Measurements from ENCODE around the gene LIPF. TPM values are rescaled to one million over a fixed set of nuclear protein-coding genes. Genes with fewer than 3 reads are reported as not detected.
"Not testable (repeated sequence)": the region's sequence is repeated elsewhere in the genome, so short reads cannot be mapped to it uniquely, and the experiment has no call there.

Gene LIPF, protein sequence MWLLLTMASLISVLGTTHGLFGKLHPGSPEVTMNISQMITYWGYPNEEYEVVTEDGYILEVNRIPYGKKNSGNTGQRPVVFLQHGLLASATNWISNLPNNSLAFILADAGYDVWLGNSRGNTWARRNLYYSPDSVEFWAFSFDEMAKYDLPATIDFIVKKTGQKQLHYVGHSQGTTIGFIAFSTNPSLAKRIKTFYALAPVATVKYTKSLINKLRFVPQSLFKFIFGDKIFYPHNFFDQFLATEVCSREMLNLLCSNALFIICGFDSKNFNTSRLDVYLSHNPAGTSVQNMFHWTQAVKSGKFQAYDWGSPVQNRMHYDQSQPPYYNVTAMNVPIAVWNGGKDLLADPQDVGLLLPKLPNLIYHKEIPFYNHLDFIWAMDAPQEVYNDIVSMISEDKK
- polyA plus RNA-seq (2013, experiment 1 of 2; ENCODE audit: insufficient read length) = not detected
- polyA plus RNA-seq (2013, experiment 2 of 2; ENCODE audit: insufficient read length) = 0.14 TPM

DNA sequence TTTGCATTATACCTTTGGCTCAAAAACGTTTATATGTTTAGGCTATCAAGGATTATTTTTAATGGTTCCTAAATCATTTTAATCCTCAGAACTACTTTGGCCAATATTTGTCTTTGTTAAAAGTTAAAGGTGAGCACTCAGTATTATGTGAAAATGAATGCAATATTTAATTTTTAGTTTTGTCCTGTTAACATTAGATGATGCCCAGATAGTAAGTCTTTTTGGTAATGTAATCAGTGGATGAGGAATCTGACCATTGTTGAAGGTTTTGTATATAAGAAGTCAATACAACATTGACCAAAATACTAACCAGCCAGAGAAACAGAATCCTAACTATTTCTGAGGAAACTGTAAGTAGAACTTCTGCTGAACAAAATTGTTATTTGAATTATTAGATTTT is at the start of gene LIPF:
Gene LIPF (plus strand): TSS at position 301 of the 400 bp plus-strand sequence. CDS start 2,856 bp downstream, outside the sequence.
- no peak for DNase-seq

DNA sequence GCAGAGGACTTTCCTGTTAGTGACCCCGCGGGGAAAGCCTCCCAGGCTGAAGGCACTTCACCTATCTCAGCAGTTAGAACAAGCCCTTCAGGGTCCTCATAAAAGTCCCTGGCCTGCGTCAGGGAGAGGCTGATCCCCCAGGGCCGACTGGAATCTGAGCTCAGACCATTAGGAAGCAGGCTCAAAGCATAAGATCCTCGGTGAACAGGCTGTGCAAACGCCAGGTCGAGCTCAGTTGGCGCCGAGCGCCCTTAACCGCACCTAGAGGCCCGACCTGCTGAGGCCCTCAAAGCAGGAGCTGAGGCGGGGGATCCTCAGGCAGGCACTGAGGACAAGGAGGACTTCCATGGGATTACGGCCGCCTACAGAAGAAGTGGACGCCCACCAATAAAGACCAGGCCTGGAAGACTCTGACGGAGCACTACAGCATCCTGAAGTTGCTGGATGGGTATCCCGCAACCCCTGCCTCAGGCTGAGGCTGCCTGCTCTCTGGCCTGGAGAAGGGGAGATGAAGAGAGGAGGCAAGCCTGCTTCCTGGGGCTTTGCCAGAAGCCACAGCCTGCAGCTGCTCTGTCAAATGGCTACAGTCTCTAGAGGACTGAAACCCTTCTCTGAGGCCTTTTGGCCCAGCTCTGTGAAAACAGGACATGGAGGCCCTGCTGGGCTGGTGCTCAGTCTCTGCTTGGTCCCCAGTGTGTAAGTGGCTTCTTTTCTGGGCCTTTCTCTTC is 47.8 kb upstream of the LIPF start:
- DNase-seq = peak; percentile 4

DNA sequence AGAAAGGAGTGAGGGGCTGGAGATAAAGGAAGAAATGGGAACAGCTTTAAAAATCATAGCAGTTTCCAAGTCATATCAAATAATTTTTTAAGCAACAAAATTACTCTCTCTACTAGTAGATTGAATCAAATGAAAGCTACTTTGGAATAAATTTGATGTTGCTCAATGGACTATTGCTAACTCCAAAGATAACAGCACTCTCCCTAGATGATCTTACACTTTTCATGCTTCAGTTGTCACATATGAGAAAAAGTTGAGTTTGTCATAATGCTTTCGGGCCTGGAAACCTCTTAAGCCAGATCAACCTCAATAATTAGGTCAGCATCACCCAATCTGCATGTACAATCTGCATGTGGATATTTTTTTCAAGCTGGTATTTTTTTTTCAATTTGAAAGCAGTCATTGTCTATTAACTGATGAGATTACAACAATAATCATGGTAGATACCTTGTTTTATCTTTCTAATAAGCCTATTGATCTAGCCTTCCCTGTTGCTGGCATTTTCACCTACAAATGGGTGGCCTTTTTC is 46.4 kb upstream of the LIPF start:
- no peak for DNase-seq

DNA sequence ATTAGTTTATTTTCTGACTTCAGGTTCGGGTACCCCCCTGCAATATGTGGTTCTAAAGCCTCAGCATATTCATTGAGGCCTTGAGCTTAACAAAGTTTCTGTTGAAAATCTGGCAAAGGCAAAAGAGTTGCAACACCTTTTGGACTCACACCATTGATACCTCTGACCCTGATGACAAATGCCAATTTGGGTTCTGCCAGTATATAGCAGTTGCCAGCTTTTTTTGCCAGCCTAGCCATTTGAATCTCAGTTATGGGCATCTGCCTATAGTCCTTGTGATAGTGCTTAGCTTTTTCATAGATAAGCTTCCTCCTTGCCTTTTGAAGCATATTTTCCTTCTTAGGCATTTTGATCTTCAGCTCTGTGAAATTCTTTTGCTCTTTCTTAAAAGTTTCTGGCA is 45.7 kb upstream of the LIPF start:
- no peak for DNase-seq

DNA sequence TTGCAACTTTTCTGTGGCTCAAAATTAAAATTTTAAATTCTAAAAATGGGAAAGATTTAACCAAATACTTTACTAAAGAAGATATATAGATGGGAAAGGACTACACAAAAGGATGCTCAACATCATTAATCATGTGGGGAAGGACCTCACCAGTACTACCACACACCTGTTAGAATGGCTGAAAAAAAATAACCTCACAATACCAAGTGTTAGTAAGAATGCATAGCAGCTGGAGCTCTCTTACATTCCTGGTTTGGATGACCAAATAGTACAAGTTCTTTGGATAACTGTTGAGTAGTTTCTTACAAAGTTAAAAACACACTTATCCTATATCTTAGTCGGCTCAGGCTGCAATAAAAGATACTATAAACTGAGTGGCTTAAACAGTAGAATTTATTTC is 43.8 kb upstream of the LIPF start:
- DNase-seq = no peak

DNA sequence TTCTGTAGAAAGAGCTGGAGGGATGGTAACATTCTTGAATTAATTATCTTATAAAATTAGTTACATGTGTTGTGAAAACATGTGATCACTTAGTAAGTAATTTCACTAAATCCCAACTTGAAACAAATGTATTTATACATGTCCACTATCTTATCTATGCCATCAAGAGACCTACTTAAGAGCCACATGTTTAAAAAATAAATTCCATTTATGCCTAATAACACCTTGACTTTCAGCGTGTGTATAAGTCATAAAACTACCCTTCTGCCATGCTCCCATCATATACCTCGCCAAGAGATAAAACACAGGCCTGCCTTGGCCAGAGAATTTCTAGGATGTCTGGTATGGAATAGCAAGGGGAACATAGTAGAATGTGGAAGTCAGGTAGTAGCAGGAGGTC is 40.4 kb upstream of the LIPF start:
- DNase-seq = no peak

DNA sequence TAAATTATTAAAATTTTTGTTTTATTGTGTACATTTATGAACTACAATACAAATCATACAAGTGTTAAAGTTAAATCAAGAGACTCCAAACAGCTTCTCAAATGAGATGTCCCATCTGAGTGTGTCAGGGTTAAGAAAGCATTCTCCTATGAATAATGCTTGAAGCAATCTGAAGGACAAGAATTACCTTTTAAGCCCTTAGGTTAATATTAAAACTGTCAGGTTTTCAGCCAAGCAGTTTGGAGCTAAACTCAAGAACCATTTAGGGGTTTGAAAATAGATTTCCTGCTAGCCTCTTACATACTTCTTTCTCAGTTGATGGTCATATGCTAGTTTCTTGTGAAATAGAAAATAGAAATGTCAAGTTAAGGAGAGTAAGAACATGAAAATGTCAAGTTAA is 39.4 kb upstream of the LIPF start:
- no peak for DNase-seq

DNA sequence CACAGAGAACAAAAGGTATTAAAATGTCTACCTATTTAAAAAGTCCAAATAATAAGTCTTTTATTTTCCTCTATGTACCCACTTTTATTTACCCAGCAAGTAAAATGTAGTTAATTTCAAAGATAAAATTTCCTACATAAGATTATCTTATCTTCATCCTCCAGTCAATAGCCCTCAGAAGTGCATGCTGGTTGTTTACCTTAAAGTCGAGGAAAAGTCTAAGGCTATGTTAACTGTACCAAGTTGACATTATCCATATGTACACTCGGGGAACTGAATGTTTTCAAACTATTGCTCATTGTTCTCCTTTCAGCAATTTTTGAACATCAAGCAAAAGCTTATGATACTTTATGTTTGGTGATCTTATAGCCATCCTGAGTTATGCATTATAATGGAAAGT is 24.1 kb upstream of the LIPF start:
- DNase-seq = no peak

DNA sequence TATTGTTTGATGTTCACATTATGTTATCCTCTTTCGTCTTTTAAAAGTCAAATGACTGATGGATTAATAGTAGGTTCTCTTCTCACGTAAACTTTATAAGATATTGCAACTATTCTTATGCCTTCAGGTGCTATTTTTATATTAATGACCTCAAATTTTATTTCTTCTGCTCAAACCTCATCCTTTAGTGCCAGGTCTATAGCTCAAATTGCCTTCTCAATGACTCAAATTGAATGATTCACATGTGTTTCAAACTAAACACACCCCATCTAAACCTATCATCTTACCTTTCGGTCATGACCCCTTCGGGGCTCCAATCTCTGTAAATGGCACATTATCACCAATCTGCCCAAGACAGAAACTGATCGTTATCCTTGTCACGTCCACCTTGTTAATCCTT is 22.0 kb upstream of the LIPF start:
- no peak for DNase-seq

DNA sequence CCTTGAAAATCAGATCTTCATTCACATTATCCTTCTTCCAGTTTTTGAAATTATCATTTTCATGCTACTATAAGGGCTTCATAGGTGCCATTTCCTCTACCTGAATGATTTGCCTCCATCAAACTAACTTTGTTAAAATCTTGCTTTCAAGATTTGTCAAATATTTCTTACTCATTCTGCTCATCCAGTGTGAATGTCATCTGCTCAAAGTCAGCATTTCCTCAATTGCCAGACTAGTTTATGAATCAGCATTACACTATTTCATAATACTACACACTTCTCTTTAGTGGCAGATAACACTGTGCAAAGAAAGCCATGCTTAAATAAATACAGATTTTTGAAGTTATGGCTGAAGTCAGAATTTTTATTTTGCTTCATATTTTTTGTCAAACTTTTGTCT is 21.3 kb upstream of the LIPF start:
- DNase-seq = peak; percentile 59

DNA sequence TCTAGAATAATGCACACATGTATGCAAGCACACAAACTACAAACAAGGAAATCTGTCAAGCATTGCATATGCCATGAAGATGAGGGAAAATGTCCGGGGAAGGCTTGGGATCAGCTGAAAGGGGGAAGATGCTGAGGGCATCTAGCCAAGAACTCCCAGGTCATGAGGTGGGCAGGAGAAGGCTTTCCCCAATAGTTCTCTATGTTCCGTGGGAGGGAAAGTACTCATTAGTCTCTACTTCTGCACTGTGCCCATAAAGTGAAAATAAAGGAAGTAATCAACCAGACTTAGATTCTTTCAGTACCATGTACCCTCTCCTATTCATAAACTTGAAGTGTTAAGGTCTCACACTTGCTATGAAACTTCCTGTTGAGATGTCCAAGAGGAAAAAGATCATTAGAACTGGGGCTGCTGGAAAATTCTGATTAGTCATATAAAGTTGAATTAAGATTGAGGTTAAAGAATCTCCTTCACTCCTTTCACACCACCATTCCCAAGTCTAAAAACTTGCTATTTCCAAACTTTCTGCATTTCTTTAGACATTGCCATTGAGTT is 17.1 kb upstream of the LIPF start:
- no peak for DNase-seq

DNA sequence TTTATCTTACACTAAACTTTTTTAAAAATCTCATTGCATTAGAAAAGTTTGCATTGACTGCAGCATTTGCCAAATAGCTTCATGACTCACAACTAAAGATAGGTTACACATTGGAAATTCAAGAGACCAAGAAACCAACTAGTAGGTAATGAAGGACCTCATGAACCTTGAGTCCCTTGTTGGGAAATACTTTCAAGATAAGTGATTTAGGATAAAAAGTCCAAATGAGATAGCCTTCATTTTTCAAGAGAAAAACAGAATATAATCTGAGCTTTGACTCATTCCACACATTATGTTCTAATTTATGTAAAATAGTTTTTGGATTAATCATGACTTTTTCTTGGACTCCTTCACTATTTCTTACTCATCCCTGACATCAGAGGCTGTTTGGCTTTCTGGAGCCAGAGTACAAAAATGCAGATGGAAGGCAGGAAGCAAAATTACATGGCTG is 13.1 kb upstream of the LIPF start:
- peak; percentile 96 for DNase-seq

DNA sequence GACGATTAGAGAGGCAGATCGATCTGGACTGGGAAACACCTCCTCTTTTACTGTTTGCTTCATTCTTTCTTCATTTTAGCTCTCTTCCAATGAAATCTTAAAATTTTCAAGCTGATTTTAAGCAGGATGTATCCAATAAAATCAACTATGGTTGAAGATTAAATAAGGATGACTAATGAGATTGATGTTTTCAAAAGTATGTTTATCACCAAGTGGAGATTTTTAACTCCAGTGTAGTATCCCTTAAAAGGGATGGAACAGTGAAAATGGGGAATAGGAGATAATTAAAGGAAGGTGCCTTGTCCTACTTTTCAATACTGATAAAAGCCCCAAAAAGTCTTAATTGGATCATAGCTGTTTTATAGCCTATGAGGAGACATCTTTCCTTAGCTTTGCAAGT is 11.6 kb upstream of the LIPF start:
- DNase-seq = peak; percentile 70

DNA sequence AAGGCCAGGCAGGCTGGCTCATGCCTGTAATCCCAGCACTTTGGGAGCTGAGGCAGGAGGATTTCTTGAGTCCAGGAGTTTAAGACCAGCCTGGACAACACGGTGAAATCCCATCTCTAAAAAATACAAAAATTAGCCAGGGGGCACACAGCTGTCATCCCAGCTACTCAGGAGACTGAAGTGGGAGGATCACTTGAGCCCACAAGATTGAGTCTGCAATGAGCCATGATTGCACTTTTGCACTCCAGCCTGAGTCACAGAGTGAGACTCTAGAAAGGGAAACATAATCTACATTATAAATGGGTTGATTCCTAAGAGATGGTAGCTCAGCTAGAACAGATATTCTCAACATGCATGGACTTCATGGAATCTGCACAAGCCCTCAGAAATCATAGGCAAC is 6.3 kb upstream of the LIPF start:
- DNase-seq = peak; percentile 61

DNA sequence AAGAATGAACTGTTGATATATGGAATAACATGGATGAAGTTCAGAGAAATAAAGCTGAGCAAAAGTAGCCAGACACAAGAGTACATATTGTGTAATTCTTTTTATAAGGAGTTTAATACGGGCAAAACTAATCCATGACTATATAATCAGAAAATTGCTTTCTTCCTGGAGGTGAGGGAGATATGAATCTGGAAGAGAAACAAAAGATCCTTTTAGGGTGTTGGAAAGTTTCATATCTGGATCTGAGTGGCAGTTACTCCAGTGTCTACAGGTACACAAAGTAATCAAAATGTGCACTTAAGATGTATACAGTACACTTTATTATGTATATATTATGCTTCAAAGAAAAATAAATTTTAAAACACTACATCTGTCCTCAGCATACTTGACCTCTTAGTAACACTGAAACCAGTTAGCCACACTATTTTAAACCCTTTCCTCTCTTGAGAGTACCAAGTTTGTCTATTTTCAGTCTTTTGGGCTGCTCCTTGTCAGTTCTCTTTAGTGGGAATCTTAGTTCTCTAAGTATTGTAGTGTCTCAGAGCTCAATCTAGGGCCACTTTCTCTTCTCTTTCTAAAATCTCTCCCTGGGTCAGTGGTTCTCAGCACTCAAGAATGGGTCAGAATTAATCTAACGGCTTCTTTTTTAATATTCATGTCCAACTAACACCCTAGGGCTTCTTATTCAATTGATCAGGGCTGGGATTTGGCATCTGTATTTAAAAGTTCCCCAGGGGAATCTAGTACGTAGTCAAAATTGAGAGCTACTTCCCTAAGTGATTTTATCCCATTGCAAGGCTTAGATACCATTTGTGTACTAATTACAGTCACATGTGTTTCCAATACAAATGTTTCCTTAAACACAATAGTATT is 4.3 kb upstream of the LIPF start:
- peak; percentile 42 for DNase-seq

DNA sequence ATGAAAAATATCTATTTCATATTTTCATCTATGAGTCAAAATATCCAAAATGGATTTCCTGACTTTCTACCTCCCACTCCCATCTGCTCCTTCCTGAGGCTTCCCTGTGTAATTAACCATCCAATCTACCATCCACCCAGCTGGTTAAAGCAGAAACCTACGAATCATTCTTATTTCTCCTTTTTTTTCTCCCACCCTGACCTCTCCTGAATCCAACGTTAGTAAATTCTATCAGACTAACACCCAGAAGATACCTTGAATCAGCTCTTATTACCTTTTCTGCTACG is 3.7 kb upstream of the LIPF start:
- DNase-seq = no peak

DNA sequence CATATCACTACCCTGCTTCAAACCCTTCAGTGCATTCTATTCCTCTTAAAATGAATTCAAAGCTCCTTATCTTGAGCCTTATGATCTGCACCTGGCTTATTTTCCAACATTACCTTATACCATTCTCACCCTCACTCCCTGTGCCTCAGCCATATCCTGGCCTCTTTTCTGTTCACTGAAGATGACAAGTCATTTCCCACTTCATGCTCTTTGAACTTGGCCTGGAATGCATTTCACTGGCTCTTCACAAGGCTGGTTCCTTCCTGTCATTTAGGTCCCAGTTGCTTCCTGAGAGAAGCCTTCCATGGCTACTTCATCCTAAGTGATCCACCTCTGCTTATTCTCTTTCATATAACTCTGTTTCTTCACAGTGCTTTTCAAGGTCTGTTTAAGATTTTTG is 3.2 kb upstream of the LIPF start:
- peak; percentile 31 for DNase-seq

DNA sequence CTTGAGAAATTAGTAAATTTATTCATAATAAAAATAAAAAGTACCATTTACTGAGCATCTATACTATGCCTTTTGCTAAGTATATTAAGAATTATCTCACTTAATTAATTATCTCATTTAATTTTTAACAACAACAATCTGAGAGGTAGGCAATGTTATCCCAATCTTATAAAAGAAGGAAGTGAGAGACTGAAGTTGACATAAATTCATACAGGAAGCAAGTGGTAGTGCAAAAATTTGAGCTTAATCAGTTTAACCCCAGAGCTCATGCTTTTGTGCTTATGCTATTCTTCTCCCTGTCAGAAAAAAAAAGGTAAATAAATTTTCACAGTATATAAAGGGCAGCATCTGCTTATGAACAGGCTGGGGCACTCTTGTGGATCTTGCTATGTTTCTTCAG is 2.7 kb upstream of the LIPF start:
- DNase-seq = no peak

DNA sequence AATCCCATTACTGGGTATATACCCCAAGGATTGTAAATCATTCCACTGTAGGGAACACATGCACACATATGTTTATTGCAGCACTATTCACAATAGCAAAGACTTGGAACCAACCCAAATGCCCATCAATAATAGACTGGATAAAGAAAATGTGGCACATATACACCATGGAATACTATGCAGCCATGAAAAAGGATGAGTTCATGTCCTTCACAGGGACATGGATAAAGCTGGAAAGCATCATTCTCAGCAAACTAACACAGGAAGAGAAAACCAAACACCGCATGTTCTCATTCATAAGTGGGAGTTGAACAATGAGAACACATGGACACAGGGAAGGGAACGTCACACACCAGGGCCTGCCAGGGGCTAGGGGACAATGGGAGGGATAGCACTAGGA is 1.1 kb upstream of the LIPF start:
- DNase-seq = not testable (repeated sequence)

DNA sequence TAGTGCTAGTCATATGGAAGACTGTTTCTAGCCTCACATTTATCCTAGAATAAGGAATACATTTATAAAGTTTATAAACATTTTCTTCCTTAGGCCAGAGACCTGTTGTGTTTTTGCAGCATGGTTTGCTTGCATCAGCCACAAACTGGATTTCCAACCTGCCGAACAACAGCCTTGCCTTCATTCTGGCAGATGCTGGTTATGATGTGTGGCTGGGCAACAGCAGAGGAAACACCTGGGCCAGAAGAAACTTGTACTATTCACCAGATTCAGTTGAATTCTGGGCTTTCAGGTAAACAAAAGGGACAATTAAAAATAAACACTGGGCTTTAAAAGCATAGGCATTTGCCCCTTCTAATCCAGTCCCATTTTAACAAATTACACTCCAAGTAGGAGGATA is 4.2 kb downstream of the LIPF start:
- no peak for DNase-seq

DNA sequence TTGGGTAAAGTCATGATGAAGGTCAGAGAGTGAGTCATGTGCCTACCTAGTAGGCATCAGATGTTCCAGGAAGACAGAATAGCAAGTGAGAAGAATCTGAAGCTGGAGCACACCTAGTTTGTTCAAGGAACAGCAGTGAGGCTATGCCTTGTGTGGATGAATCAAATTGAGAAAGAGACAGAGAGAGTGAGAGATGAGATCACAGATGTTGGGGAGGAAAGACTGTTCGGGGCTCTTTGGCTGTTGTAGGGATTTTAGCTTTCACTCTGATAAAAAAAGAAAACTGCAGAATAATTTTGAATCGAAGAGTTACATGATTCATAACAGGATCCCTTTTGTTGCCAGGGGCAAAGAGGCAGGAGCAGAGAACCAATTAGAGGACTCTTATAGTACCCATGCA is 6.3 kb downstream of the LIPF start:
- DNase-seq = no peak

DNA sequence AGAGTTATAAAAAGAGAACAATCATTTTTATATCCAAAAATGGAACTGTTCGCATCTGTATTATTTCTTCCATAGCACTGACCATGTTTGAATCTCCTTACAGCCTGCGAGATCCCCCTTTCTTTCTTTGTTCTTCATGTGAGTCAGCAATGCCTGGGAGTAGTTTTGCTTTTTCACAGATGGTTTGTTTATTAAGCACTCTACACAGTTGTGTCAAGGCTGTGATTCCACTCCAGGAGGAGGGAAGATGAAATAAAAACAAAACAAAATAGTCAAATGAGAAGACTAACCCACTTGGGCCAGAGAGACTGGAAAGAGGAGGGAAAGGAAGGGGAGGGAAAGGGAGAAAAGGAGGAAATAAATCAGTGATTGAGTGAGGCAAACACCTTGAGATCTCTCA is 7.8 kb downstream of the LIPF start:
- no peak for DNase-seq
